ENCODE results near the gene NXPH3. TPM values are rescaled to one million over a fixed set of nuclear protein-coding genes. Genes with fewer than 3 reads are reported as not detected.

NXPH3 gene
- total and polyA plus RNA-seq, 9 of the 15 experiments (the other 6 are each of a cell fraction or from before 2014, with no cell fraction given), result 0.04 to 0.27 (median 0.07) TPM; not detected in 2

DNA sequence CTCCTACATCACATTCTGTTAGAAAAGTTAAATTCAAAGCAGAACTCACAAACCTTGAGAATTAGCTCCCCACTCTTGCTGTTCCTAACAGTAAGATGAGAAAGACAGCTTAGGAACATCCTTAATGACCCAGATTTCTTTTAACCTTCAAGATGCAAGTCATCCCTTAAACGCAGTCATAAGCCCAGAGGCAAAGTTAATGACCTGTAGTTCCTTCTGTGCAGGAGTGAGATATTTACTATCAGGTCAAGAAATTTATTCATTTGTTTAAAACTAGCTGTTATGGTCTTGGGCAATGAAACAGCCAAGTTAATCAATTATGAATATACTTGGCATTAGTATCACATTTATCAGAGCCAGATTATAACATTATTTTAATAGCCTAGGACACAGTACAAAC, 37.1 kb downstream of the NXPH3 start:
- H3K4me3 ChIP-seq, result no peak overlapping the region
- ATAC-seq (no peak), FAIRE-seq (no peak), DNase-seq (ENCODE audit: extremely low read depth in 1 of 4, low spot score in 3 of 4) (no peak)
- in situ Hi-C loops (cut with MboI) (no loop called here), intact Hi-C loops (cut with micrococcal nuclease) (no loop called here)
- H3K27me3 ChIP-seq (ENCODE audit: control insufficient read depth in 2 of 2, insufficient read depth in 2 of 2, low read length in 2 of 2), result no peaks in the 10 kb centered on the region
- no peak overlapping the region for H3K27ac ChIP-seq (ENCODE audit: extremely low read depth, low read depth, low read length)
- H3K9me3 ChIP-seq (replicated peaks; ENCODE audit: control insufficient read depth, insufficient read depth, low read depth, low read length), result no peaks in the 10 kb centered on the region
- no peaks in the 10 kb centered on the region for H3K9me1 ChIP-seq (ENCODE audit: control insufficient read depth, insufficient read depth, low read length)
- TF ChIP-seq LEF1 (IDR thresholded peaks at IDR 0.05) (no peak), NELFE (IDR thresholded peaks at IDR 0.05; ENCODE audit: insufficient read depth, insufficient read length) (no peak), ETS2 (tag; IDR thresholded peaks at IDR 0.05; ENCODE audit: borderline replicate concordance, poor library complexity, severe bottlenecking) (no peak), TOE1 (IDR thresholded peaks at IDR 0.05; ENCODE audit: borderline replicate concordance) (no peak), TOE1 (CRISPR knock-in tag; IDR thresholded peaks at IDR 0.05; ENCODE audit: borderline replicate concordance, low read depth) (no peak), COPS2 (conservative IDR thresholded peaks at IDR 0.05) (no peak), SRSF3 (IDR thresholded peaks at IDR 0.05; ENCODE audit: insufficient read depth, low read length) (no peak), U2AF1 (optimal IDR thresholded peaks at IDR 0.05; ENCODE audit: low read depth, low read length) (no peak), PURB (CRISPR knock-in tag; IDR thresholded peaks at IDR 0.05; ENCODE audit: low read depth) (no peak), TGIF2 (CRISPR knock-in tag; IDR thresholded peaks at IDR 0.05) (no peak)
- TF ChIP-seq, protein P1, sequence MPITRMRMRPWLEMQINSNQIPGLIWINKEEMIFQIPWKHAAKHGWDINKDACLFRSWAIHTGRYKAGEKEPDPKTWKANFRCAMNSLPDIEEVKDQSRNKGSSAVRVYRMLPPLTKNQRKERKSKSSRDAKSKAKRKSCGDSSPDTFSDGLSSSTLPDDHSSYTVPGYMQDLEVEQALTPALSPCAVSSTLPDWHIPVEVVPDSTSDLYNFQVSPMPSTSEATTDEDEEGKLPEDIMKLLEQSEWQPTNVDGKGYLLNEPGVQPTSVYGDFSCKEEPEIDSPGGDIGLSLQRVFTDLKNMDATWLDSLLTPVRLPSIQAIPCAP (CRISPR knock-in tag; IDR thresholded peaks at IDR 0.05; ENCODE audit: borderline replicate concordance), result no peak
- TF ChIP-seq, protein P2, sequence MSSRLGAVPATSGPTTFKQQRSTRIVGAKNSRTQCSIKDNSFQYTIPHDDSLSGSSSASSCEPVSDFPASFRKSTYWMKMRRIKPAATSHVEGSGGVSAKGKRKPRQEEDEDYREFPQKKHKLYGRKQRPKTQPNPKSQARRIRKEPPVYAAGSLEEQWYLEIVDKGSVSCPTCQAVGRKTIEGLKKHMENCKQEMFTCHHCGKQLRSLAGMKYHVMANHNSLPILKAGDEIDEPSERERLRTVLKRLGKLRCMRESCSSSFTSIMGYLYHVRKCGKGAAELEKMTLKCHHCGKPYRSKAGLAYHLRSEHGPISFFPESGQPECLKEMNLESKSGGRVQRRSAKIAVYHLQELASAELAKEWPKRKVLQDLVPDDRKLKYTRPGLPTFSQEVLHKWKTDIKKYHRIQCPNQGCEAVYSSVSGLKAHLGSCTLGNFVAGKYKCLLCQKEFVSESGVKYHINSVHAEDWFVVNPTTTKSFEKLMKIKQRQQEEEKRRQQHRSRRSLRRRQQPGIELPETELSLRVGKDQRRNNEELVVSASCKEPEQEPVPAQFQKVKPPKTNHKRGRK (tag; IDR thresholded peaks at IDR 0.05), result no peak
- no peaks in the 10 kb centered on the region for H4K20me1 ChIP-seq (replicated peaks; ENCODE audit: control insufficient read depth, insufficient read depth, low read length)
- H3K36me3 ChIP-seq (ENCODE audit: control insufficient read depth, insufficient read depth, low read length), result peaks cover 74% of the 10 kb centered on the region
- H3K79me2 ChIP-seq (ENCODE audit: control insufficient read depth, insufficient read depth, low read length), result no peaks in the 10 kb centered on the region
- CTCF ChIA-PET (ENCODE audit: low intra/inter-chr PET ratio), result no interaction called here
- WGBS (ENCODE audit: insufficient coverage, low coverage, missing lambda C conversion rate), result 29% methylated on average over 1 of the region's 1 CpG
- H3K4me2 ChIP-seq (ENCODE audit: insufficient read depth, low read length), result no peak overlapping the region
- POLR2A ChIA-PET, result interaction anchor here (0.9 to 1.4 kb wide), 3 partner anchors 8 to 23 kb away, joined by 3 to 5 read pairs (median 3); no protein-coding TSS in a partner anchor
- BruUV-seq (replicated peaks), result no TSS peak
- no peak overlapping the region for H3K9ac ChIP-seq (ENCODE audit: insufficient read depth in 1 of 2, low read depth in 2 of 2, low read length in 2 of 2)
- no peak overlapping the region for H2AFZ ChIP-seq (ENCODE audit: low read depth, low read length)
- no peaks in the 10 kb centered on the region for H3K4me1 ChIP-seq (replicated peaks in 1 of 2; ENCODE audit: control insufficient read depth in 2 of 2, insufficient read depth in 2 of 2, low read length in 2 of 2)

Data from K562 (cell line).